NCI-H2171 (cell line): ENCODE data around the gene GM2A.
"Not testable (repeated sequence)": the region's sequence is repeated elsewhere in the genome, so short reads cannot be mapped to it uniquely, and the experiment has no call there.

ENCODE experiments used
- DNase-seq: peaks from one replicate; lab custom pipeline; 2025; lab: John Stamatoyannopoulos, UW

The GM2A gene

GRCh38 chr5:151254556-151254955 lies 1.6 kb downstream of the GM2A start:
- no peak for DNase-seq

GRCh38 chr5:151254990-151255389 lies 2.0 kb downstream of the GM2A start:
- DNase-seq, result not testable (repeated sequence)

GRCh38 chr5:151255621-151256286 lies 2.8 kb downstream of the GM2A start:
- DNase-seq, result no peak

DNA sequence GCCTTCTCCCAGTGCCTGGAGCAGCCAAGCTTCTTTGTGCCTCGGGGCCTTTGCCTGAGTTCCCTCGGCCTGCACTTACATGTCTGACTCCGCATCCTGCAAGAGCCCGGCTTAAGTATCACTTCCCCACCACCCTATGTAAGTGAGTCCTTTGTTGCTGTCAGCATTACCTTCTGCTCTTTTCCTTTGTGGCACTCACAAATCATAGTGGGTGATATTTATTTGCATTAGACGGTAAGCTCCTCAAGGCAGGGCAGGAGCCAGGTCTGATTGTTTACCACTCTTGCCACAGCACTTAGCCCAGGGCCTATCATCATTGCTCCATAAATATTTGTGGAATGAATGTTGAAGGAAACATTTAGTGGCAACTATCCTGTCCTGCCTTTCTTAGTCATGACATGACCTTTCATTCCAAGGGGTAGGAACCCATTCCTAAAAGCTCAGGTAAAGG lies 4.8 kb downstream of the GM2A start:
- no peak for DNase-seq

- no peak for DNase-seq
Observed at GRCh38 chr5:151258201-151258611, 5.2 kb downstream of the GM2A start.

DNA sequence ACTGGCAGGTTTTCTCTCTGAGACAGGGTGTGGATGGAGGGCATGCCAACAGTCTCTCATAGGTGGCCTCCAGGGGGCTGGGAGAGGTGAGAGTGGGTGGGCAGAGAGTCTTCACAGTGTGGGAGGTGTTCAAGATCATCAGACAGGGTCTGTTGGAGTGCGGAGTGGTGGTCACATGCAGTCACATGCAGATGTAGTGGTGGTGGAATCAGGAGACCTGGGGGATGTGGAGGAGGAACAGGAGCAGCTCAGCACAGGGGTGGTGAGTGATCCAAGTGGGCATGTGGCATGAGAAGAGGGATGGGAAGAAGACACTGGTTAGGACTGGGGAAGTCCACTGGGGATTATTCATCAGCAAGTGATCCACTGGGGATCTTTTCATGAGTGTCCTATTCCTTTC lies 5.8 kb downstream of the GM2A start:
- no peak for DNase-seq

DNA sequence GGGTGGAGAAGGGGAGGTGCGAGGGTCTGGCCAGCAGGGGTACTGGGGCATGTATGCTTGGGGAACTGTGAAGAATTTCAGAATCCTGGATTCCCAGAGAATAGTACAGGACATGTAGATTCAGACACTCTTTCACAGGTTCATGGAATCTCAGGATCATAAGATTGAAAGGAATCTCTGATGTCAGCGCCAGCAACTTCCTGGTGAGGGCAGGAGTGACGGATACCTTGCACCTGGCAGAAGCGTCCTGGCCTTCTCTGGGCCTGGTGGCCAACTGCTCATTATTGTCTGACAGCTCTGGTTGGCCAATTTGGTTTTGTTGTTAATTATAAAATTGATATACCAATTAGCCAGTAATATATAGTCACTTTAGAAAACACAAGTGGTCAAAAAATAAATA lies 6.9 kb downstream of the GM2A start:
- DNase-seq, result no peak

DNA sequence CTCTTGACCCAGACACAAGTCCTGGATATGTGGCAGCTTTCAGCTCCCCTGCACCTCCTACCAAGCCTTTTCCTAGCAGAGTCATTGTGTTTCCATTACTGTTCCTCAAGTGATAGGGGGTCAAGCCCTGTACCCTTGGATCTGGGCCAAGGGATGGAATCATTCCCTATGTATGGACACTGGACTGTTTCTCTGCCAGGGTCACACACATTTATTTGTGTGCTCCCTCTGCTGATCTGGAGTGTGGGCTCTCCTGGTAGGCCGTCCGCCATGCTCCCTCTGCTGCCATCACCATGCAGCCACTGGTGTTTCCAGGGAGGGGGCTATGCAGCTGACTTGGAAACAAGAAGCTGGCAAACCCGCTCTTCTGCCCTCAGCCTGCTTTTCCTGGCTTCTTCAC lies 9.5 kb downstream of the GM2A start:
- DNase-seq, result no peak

DNA sequence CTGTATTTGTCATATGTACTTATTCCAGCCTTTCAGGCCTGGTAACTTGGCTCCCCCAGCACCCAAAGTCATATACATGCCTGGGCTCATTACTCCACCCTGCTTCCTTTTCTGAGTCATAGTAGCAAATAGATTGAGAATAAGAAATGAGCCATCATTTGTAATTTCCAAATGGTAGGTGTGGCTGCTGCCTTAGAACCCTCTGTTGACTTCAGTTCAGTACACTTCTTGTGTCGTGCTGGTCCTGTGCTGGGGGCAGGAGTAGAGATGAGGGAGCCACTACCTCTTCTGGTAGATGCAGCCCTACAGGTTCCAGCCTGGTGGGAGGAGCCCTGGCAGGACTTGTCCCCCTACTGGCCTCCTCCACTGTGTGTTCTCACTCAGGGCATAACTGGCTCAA lies 11.1 kb downstream of the GM2A start:
- no peak for DNase-seq

GRCh38 chr5:151267491-151268260 lies 14.7 kb downstream of the GM2A start:
- no peak for DNase-seq

DNA sequence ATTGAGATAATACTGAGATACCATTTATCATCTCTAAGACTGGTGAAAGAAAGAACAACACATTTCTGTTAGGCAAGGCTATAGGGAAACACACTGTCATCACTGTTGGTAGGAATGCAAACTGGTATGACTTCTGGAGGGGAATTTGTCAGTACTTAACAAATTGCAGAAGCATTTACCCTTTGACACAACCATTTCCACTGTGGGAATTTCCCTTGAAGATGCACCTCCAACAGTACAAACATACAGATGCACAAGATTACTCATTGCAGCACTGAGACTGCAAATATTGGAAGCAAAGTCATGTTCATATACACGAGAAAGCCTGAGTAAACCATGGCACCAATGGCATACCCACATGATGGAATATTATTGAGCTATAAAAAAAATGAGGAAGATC lies 17.6 kb downstream of the GM2A start:
- DNase-seq, result no peak

GRCh38 chr5:151271336-151271735 lies 18.4 kb downstream of the GM2A start:
- no peak for DNase-seq

GRCh38 chr5:151274666-151275065 lies 21.7 kb downstream of the GM2A start:
- DNase-seq, result no peak

- no peak for DNase-seq
Observed at GRCh38 chr5:151275803-151276202, 22.8 kb downstream of the GM2A start.

GRCh38 chr5:151278845-151279244 lies 25.9 kb downstream of the GM2A start:
- DNase-seq, result no peak

DNA sequence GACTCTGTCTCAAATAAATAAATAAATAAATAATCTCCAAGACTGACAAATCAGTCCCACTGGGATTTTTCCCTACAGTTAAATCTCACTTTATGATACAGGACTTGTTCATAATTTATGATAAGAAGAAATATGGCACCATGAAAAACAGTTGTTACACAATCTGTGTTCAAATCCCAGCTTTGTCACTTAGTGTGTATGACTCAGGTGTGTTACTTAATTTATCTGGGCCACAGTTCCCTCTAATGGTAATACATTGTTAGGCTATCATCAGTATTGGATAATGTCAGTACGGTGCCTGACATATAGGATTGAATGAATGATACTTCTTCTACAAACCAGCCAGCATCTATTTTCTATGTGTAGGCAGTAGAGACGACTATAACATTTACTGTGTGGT lies 27.5 kb downstream of the GM2A start:
- no peak for DNase-seq

DNA sequence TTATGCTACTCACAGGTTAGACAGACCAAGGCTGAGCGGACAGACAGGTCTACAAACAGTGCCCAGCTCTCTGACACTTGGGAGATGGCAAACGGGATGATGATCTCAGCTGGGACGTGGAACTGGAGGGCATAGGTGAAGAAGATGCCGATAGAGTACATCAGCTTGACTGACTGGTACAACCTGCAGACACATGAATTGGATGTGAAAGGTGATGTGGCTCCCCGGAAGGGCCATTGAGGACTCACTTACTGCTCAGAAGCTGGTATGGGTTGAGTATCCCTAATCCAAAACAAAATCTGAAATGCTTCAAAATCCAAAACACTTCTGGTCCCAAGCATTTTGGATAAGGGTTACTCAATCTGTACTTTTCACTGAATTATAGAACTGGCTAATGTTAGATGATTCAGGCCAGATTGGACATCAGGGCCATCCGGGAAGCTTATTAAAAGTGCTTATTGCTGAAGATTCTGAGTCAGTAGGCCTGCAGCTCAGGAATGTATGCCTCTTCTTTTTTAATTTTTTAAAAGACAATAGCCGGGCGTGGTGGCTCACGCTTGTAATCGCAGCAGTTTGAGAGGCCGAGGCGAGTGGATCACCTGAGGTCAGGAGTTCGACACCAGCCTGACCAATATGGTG lies 28.1 kb downstream of the GM2A start:
- DNase-seq, result no peak

- no peak for DNase-seq
Observed at GRCh38 chr5:151283120-151283825, 30.3 kb downstream of the GM2A start.

- no peak for DNase-seq
Observed at GRCh38 chr5:151284392-151284967, 31.5 kb downstream of the GM2A start.

DNA sequence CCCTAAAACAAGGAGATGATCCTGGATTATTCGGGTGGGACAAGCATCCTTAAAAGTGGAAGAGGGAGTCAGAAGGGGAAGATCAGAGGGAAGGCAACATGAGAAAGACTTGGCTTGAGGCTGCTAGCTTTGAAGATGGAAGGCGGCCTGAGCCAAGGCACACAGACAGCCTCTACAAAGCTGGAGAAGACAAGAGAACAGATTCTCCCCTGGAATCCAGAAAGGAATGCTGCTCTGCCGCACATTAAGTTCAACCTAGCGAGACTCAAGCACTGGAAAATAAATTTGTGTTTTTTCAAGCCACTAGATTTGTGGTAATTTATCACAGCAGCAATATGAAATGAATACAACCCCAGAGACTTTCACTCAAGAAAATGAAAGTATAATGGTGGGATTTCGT lies 32.7 kb downstream of the GM2A start:
- no peak for DNase-seq

DNA sequence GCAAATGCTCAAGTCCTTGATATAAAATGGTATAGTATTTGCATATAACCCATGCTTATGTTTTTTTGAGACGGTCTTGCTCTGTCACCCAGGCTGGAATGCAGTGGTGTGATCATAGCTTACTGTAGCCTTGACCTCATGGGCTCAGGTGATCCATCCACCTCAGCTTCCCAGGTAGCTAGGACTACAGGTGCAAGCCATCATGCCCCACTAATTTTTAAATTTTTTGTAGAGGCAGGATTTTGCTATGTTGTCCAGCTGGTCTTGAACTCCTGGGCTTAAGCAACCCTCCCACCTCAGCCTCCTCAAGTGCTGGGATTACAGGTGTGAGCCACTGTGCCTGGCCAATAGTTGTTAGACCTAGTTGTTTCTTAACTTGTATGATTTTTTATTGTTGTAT lies 33.3 kb downstream of the GM2A start:
- DNase-seq, result no peak

DNA sequence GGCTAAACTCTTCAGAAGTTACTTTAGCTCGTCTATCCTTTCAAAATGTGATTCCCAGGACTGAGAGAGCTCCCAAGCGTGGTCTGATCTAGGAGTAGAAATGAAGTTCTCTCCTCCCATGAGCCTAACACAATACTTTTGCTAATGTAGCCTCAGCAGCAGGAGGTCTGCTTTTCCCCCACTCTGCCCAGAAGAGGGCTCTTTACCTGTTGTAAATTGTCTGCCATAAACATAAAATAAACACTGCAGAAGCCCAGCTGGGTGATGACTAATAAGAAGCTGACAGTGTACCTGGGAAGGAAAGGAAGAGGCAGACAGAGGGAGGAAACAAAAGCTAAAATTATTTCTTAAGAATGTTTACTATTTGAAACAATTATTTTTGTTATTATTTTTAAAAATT lies 35.2 kb downstream of the GM2A start:
- no peak for DNase-seq
